ENCODE data around the gene OSBPL5. TPM values are rescaled to one million over a fixed set of nuclear protein-coding genes. Genes with fewer than 3 reads are reported as not detected.
A peak's percentile ranks its signal among the peaks of the same experiment; 100 is the strongest.

The OSBPL5 gene
- total RNA-seq, 4 donors from 2014 or later: 59.6 to 119 (median 71.7) TPM

GRCh38 chr11:3046190-3046589 is 118.9 kb downstream of the OSBPL5 start:
- intact Hi-C loops (cut with DNase I): no loop called here
- DNase-seq (ENCODE audit: extremely low spot score): no peak
- H3K36me3 ChIP-seq: peaks cover 0 to 37% (median 28%) of the 10 kb centered on the region in 4 donors
- no peak overlapping the region for H3K4me3 ChIP-seq
- H3K27me3 ChIP-seq: no peaks in the 10 kb centered on the region
- WGBS: 86% methylated on average over 7 of the region's 12 CpGs
- H3K9me3 ChIP-seq: no peaks in the 10 kb centered on the region
- TF ChIP-seq EP300 (IDR thresholded peaks at IDR 0.05): no peak
- no peak for TF ChIP-seq POLR2A (IDR thresholded peaks at IDR 0.05; ENCODE audit: low read depth)
- H3K4me1 ChIP-seq: peaks cover 37 to 83% (median 62%) of the 10 kb centered on the region in 4 donors
- H3K27ac ChIP-seq (replicated peaks in 1 of 4): no peak overlapping the region

GRCh38 chr11:3044915-3045314 is 120.2 kb downstream of the OSBPL5 start:
- TF ChIP-seq POLR2A (IDR thresholded peaks at IDR 0.05; ENCODE audit: low read depth) (no peak), POLR2AphosphoS5 (IDR thresholded peaks at IDR 0.05) (no peak), EP300 (IDR thresholded peaks at IDR 0.05) (no peak), CTCF (IDR thresholded peaks at IDR 0.05) (no peak)
- Histone ChIP-seq H3K27ac (replicated peaks in 1 of 4) (no peak overlapping the region), H3K36me3 (peaks cover 0 to 49% (median 40%) of the 10 kb centered on the region in 4 donors), H3K4me1 (peaks cover 36 to 70% (median 49%) of the 10 kb centered on the region in 4 donors), H3K4me3 (no peak overlapping the region), H3K27me3 (no peaks in the 10 kb centered on the region), H3K9me3 (no peaks in the 10 kb centered on the region)
- intact Hi-C loops (cut with DNase I): no loop called here
- DNase-seq (ENCODE audit: extremely low spot score): no peak
- 91% methylated on average over 9 of the region's 12 CpGs for WGBS

- TF ChIP-seq CTCF (IDR thresholded peaks at IDR 0.05) (no peak), POLR2AphosphoS5 (IDR thresholded peaks at IDR 0.05) (no peak), EP300 (IDR thresholded peaks at IDR 0.05) (no peak), POLR2A (IDR thresholded peaks at IDR 0.05; ENCODE audit: low read depth) (no peak)
- peaks cover 5 to 58% (median 47%) of the 10 kb centered on the region in 4 donors for H3K36me3 ChIP-seq
- intact Hi-C loops (cut with DNase I): no loop called here
Observed at GRCh38 chr11:3044004-3044403, 121.1 kb downstream of the OSBPL5 start.

GRCh38 chr11:3043315-3043871 is 121.7 kb downstream of the OSBPL5 start:
- TF ChIP-seq POLR2AphosphoS5 (IDR thresholded peaks at IDR 0.05) (peak in 1 of 2 donors; percentile 10), EP300 (IDR thresholded peaks at IDR 0.05) (no peak)
- DNase-seq (ENCODE audit: extremely low spot score): no peak

More at GRCh38 chr11:3044004-3044403, 121.1 kb downstream of the OSBPL5 start:
- Histone ChIP-seq H3K4me1 (peaks cover 28 to 61% (median 40%) of the 10 kb centered on the region in 4 donors), H3K27ac (replicated peaks in 1 of 4) (peak overlapping the region in 3 of 4 donors; percentile 17 to 63 (median 59)), H3K27me3 (no peaks in the 10 kb centered on the region), H3K9me3 (no peaks in the 10 kb centered on the region), H3K4me3 (no peak overlapping the region)
- 94% methylated on average over 2 of the region's 6 CpGs for WGBS
- no peak for DNase-seq (ENCODE audit: extremely low spot score)

GRCh38 chr11:3042496-3043314 is 122.4 kb downstream of the OSBPL5 start:
- peaks cover 28 to 48% (median 31%) of the 10 kb centered on the region in 4 donors for H3K4me1 ChIP-seq
- H3K36me3 ChIP-seq: peaks cover 16 to 71% (median 60%) of the 10 kb centered on the region in 4 donors

More at GRCh38 chr11:3043315-3043871, 121.7 kb downstream of the OSBPL5 start:
- 60% methylated on average over 16 of the region's 16 CpGs for WGBS
- H3K9me3 ChIP-seq: no peaks in the 10 kb centered on the region
- peak overlapping the region; percentile 17 to 63 (median 38) for H3K27ac ChIP-seq (replicated peaks in 1 of 4)
- H3K27me3 ChIP-seq: no peaks in the 10 kb centered on the region
- intact Hi-C loops (cut with DNase I): no loop called here
- no peak overlapping the region for H3K4me3 ChIP-seq
- peaks cover 9 to 64% (median 53%) of the 10 kb centered on the region in 4 donors for H3K36me3 ChIP-seq
- peaks cover 28 to 55% (median 34%) of the 10 kb centered on the region in 4 donors for H3K4me1 ChIP-seq

More at GRCh38 chr11:3042496-3043314, 122.4 kb downstream of the OSBPL5 start:
- Histone ChIP-seq H3K4me3 (no peak overlapping the region), H3K27ac (replicated peaks in 1 of 4) (peak overlapping the region; percentile 17 to 63 (median 38)), H3K27me3 (no peaks in the 10 kb centered on the region), H3K9me3 (no peaks in the 10 kb centered on the region)
- WGBS: 81% methylated on average over 9 of the region's 11 CpGs
- no peak for TF ChIP-seq CTCF (IDR thresholded peaks at IDR 0.05)
- TF ChIP-seq EP300 (IDR thresholded peaks at IDR 0.05): no peak
- no peak for TF ChIP-seq POLR2AphosphoS5 (IDR thresholded peaks at IDR 0.05)
- TF ChIP-seq POLR2A (IDR thresholded peaks at IDR 0.05; ENCODE audit: low read depth): no peak
- intact Hi-C loops (cut with DNase I): no loop called here
- DNase-seq (ENCODE audit: extremely low spot score): no peak
